Activated naive CD4-positive, alpha-beta T cell treated with anti-CD3 and anti-CD28 coated beads, Interleukin-2, amount 10 ng/mL, durations not matched to agents 7 days and 5 days (primary cell): ENCODE data around the gene PPP1R36.
"Not testable (repeated sequence)": the region's sequence is repeated elsewhere in the genome, so short reads cannot be mapped to it uniquely, and the experiment has no call there.

Experiments
- CTCF ChIA-PET: fragments of 350-600 bp; sonication (Branson Sonifier 250); formaldehyde crosslinking; loops from one replicate; lab custom pipeline; 2021; ENCODE audit warnings: antibody characterized with exemption; lab: Charles Lee
- DNase-seq: peaks from one replicate; pipeline ENCODE4 v3.0.0-alpha.2; 2020
- H3K27ac Mint-ChIP-seq: one replicate; pipeline ENCODE4 v1.8.0; 2021; ENCODE audit warnings: mild to moderate bottlenecking, moderate library complexity, mixed read lengths
- H3K27me3 Mint-ChIP-seq: one replicate; pipeline ENCODE4 v1.8.0; 2021; ENCODE audit warnings: mild to moderate bottlenecking, mixed read lengths
- H3K36me3 Mint-ChIP-seq: one replicate; pipeline ENCODE4 v1.8.0; 2021; ENCODE audit warnings: mixed read lengths
- H3K4me1 Mint-ChIP-seq: one replicate; pipeline ENCODE4 v1.8.0; 2021; ENCODE audit warnings: mixed read lengths
- H3K4me3 Mint-ChIP-seq: one replicate; pipeline ENCODE4 v1.8.0; 2021; ENCODE audit warnings: mild to moderate bottlenecking, moderate library complexity, mixed read lengths
- H3K9me3 Mint-ChIP-seq: one replicate; pipeline ENCODE4 v1.8.0; 2021; ENCODE audit warnings: mixed read lengths

The PPP1R36 gene

GRCh38 chr14:64540208-64541202 is 9.3 kb upstream of the PPP1R36 start, which contains the start of gene HSPA2:
Gene HSPA2, plus strand, starts transcription at chr14:64540741. Its CDS starts 109 bp downstream, at chr14:64540850.
- H3K4me1 Mint-ChIP-seq = peaks cover 33% of the 10 kb centered on the region
- peaks cover 26% of the 10 kb centered on the region for H3K36me3 Mint-ChIP-seq
- peak within 1 kb of the TSS; percentile 91 for H3K4me3 Mint-ChIP-seq
- H3K27me3 Mint-ChIP-seq = peaks cover 57% of the 10 kb centered on the region
- H3K27ac Mint-ChIP-seq = peak within 1 kb of the TSS; percentile 89
- DNase-seq = peak; percentile 97
- peaks cover 4% of the 10 kb centered on the region for H3K9me3 Mint-ChIP-seq
- CTCF ChIA-PET = interaction anchor here (0.7 to 1.5 kb wide), 6 partner anchors 10 to 221 kb away, joined by 3 to 10 read pairs (median 3); partner anchors contain the start of gene PPP1R36

- CTCF ChIA-PET = interaction anchor here (2.1 kb wide), 1 partner anchor 95 kb away, joined by 9 read pairs; no protein-coding TSS in a partner anchor
- Mint-ChIP-seq H3K4me1 (peaks cover 33% of the 10 kb centered on the region), H3K4me3 (peak overlapping the region; percentile 91), H3K27me3 (peaks cover 57% of the 10 kb centered on the region), H3K27ac (peak overlapping the region; percentile 56), H3K36me3 (peaks cover 26% of the 10 kb centered on the region), H3K9me3 (peaks cover 4% of the 10 kb centered on the region)
- DNase-seq = peak; percentile 23
Observed at GRCh38 chr14:64541261-64541971, 8.3 kb upstream of the PPP1R36 start.

GRCh38 chr14:64541972-64542835 is 7.6 kb upstream of the PPP1R36 start:
- peak overlapping the region; percentile 91 for H3K4me3 Mint-ChIP-seq
- H3K27me3 Mint-ChIP-seq = peaks cover 53% of the 10 kb centered on the region
- peaks cover 4% of the 10 kb centered on the region for H3K9me3 Mint-ChIP-seq
- H3K36me3 Mint-ChIP-seq = peaks cover 26% of the 10 kb centered on the region
- DNase-seq = peak; percentile 22
- peak overlapping the region; percentile 4 for H3K27ac Mint-ChIP-seq
- CTCF ChIA-PET = interaction anchor here (1.2 to 2.1 kb wide), 3 partner anchors 9 to 223 kb away, joined by 3 to 9 read pairs (median 3); no protein-coding TSS in a partner anchor
- H3K4me1 Mint-ChIP-seq = peaks cover 33% of the 10 kb centered on the region

GRCh38 chr14:64542836-64543201 is 6.9 kb upstream of the PPP1R36 start:
- CTCF ChIA-PET = interaction anchor here (1.2 to 2.1 kb wide), 3 partner anchors 9 to 222 kb away, joined by 3 to 9 read pairs (median 3); no protein-coding TSS in a partner anchor
- peaks cover 33% of the 10 kb centered on the region for H3K4me1 Mint-ChIP-seq
- H3K36me3 Mint-ChIP-seq = peaks cover 26% of the 10 kb centered on the region
- H3K4me3 Mint-ChIP-seq = peak overlapping the region; percentile 91
- peaks cover 4% of the 10 kb centered on the region for H3K9me3 Mint-ChIP-seq
- H3K27ac Mint-ChIP-seq = no peak overlapping the region
- H3K27me3 Mint-ChIP-seq = peaks cover 49% of the 10 kb centered on the region
- no peak for DNase-seq

GRCh38 chr14:64544607-64545312 is 5.0 kb upstream of the PPP1R36 start:
- Mint-ChIP-seq H3K4me1 (peaks cover 38% of the 10 kb centered on the region), H3K27me3 (peaks cover 53% of the 10 kb centered on the region), H3K4me3 (no peak overlapping the region), H3K36me3 (peaks cover 26% of the 10 kb centered on the region), H3K27ac (no peak overlapping the region), H3K9me3 (peaks cover 4% of the 10 kb centered on the region)
- CTCF ChIA-PET = no interaction called here
- DNase-seq = no peak

- Mint-ChIP-seq H3K4me3 (no peak overlapping the region), H3K27ac (no peak overlapping the region), H3K36me3 (no peaks in the 10 kb centered on the region), H3K27me3 (peaks cover 47% of the 10 kb centered on the region), H3K4me1 (peaks cover 15% of the 10 kb centered on the region), H3K9me3 (no peaks in the 10 kb centered on the region)
- DNase-seq = no peak
- CTCF ChIA-PET = interaction anchor here (1.4 kb wide), 1 partner anchor 38 kb away, joined by 3 read pairs; no protein-coding TSS in a partner anchor
Observed at GRCh38 chr14:64549016-64549415, 745 bp upstream of the PPP1R36 start.

GRCh38 chr14:64550621-64551333 is 1.0 kb downstream of the PPP1R36 start:
- H3K36me3 Mint-ChIP-seq = no peaks in the 10 kb centered on the region
- peak overlapping the region; percentile 39 for H3K4me3 Mint-ChIP-seq
- H3K27ac Mint-ChIP-seq = no peak overlapping the region
- CTCF ChIA-PET = interaction anchor here (1.1 to 2.4 kb wide), 2 partner anchors 10 to 11 kb away, joined by 4 to 6 read pairs; partner anchors contain the start of gene HSPA2
- no peak for DNase-seq
- peaks cover 15% of the 10 kb centered on the region for H3K4me1 Mint-ChIP-seq
- H3K27me3 Mint-ChIP-seq = peaks cover 47% of the 10 kb centered on the region
- no peaks in the 10 kb centered on the region for H3K9me3 Mint-ChIP-seq

GRCh38 chr14:64554556-64554955 is 4.8 kb downstream of the PPP1R36 start:
- Mint-ChIP-seq H3K27ac (no peak overlapping the region), H3K27me3 (peaks cover 55% of the 10 kb centered on the region), H3K36me3 (no peaks in the 10 kb centered on the region), H3K4me3 (no peak overlapping the region), H3K9me3 (no peaks in the 10 kb centered on the region), H3K4me1 (peaks cover 10% of the 10 kb centered on the region)
- DNase-seq = no peak
- CTCF ChIA-PET = no interaction called here

GRCh38 chr14:64556526-64556925 is 6.8 kb downstream of the PPP1R36 start:
- Mint-ChIP-seq H3K9me3 (no peaks in the 10 kb centered on the region), H3K27me3 (peaks cover 39% of the 10 kb centered on the region), H3K4me3 (no peak overlapping the region), H3K36me3 (no peaks in the 10 kb centered on the region), H3K27ac (no peak overlapping the region), H3K4me1 (peaks cover 16% of the 10 kb centered on the region)
- CTCF ChIA-PET = no interaction called here
- no peak for DNase-seq

- DNase-seq, CTCF ChIA-PET, H3K9me3 Mint-ChIP-seq, H3K4me3 Mint-ChIP-seq, H3K36me3 Mint-ChIP-seq, H3K27ac Mint-ChIP-seq: not testable (repeated sequence)
- H3K27me3 Mint-ChIP-seq = peaks cover 28% of the 10 kb centered on the region
- peaks cover 19% of the 10 kb centered on the region for H3K4me1 Mint-ChIP-seq
Observed at GRCh38 chr14:64558216-64558615, 8.5 kb downstream of the PPP1R36 start.

- H3K4me3 Mint-ChIP-seq = no peak overlapping the region
- H3K4me1 Mint-ChIP-seq = peaks cover 19% of the 10 kb centered on the region
- H3K36me3 Mint-ChIP-seq = no peaks in the 10 kb centered on the region
- no peak overlapping the region for H3K27ac Mint-ChIP-seq
- DNase-seq = no peak
- H3K27me3 Mint-ChIP-seq = peaks cover 30% of the 10 kb centered on the region
- CTCF ChIA-PET = interaction anchor here (0.9 to 1.5 kb wide), 2 partner anchors 11 kb away, joined by 3 to 4 read pairs; no protein-coding TSS in a partner anchor
- H3K9me3 Mint-ChIP-seq = no peaks in the 10 kb centered on the region
Observed at GRCh38 chr14:64561631-64562030, 11.9 kb downstream of the PPP1R36 start.

GRCh38 chr14:64562436-64562835 is 12.7 kb downstream of the PPP1R36 start:
- no peak overlapping the region for H3K27ac Mint-ChIP-seq
- no peaks in the 10 kb centered on the region for H3K36me3 Mint-ChIP-seq
- peaks cover 19% of the 10 kb centered on the region for H3K4me1 Mint-ChIP-seq
- no peaks in the 10 kb centered on the region for H3K9me3 Mint-ChIP-seq
- CTCF ChIA-PET = no interaction called here
- no peak for DNase-seq
- no peak overlapping the region for H3K4me3 Mint-ChIP-seq
- H3K27me3 Mint-ChIP-seq = peaks cover 36% of the 10 kb centered on the region
